IgD-negative memory B cell (primary cell): ENCODE results near the gene HOMEZ. TPM values are rescaled to one million over a fixed set of nuclear protein-coding genes. Genes with fewer than 3 reads are reported as not detected.
"Not testable (repeated sequence)": the region's sequence is repeated elsewhere in the genome, so short reads cannot be mapped to it uniquely, and the experiment has no call there.

ENCODE experiments used
- H3K27ac Mint-ChIP-seq, 3 donors: one replicate each; pipeline ENCODE4 v1.8.0; 2020 to 2022; ENCODE audit warnings: mild to moderate bottlenecking in 3 of 3, mixed read lengths in 3 of 3, moderate library complexity in 1 of 3
- H3K27me3 Mint-ChIP-seq: one replicate; pipeline ENCODE4 v1.8.0; 2021; ENCODE audit warnings: mixed read lengths
- H3K36me3 Mint-ChIP-seq: one replicate; pipeline ENCODE4 v1.8.0; 2020; ENCODE audit warnings: mild to moderate bottlenecking, mixed read lengths
- H3K4me1 Mint-ChIP-seq, 3 donors: one replicate each; pipeline ENCODE4 v1.8.0; 2020 to 2022; ENCODE audit warnings: mixed read lengths in 3 of 3, mild to moderate bottlenecking in 1 of 3
- H3K4me3 Mint-ChIP-seq, 4 donors: one replicate each; pipeline ENCODE4 v1.8.0; 2020 to 2022; ENCODE audit warnings: mild to moderate bottlenecking in 4 of 4, mixed read lengths in 4 of 4, moderate library complexity in 3 of 4
- H3K9me3 Mint-ChIP-seq, 3 donors: one replicate each; pipeline ENCODE4 v1.8.0; 2020 to 2021; ENCODE audit warnings: mixed read lengths in 3 of 3, mild to moderate bottlenecking in 1 of 3
- polyA plus RNA-seq: library from polyadenylated mRNA; unstranded; fragments of 300-500 nt; fragmentation: Illumina TruSeq; gene quantifications from one replicate; pipeline ENCODE4 v1.2.3, GENCODE V29; 2021

Gene HOMEZ
- polyA plus RNA-seq, 1 donor from 2014 or later: 5.6 TPM

GRCh38 chr14:23300687-23301223, 14.8 kb upstream of the HOMEZ start:
- no peaks in the 10 kb centered on the region for H3K9me3 Mint-ChIP-seq
- peak overlapping the region; percentile 95 to 98 (median 97) for H3K27ac Mint-ChIP-seq
- no peaks in the 10 kb centered on the region for H3K27me3 Mint-ChIP-seq
- peaks cover 9 to 12% (median 12%) of the 10 kb centered on the region in 3 donors for H3K4me1 Mint-ChIP-seq
- H3K4me3 Mint-ChIP-seq: peak overlapping the region; percentile 92 to 99 (median 98)
- no peaks in the 10 kb centered on the region for H3K36me3 Mint-ChIP-seq

GRCh38 chr14:23299986-23300686, 14.2 kb upstream of the HOMEZ start:
- peak overlapping the region; percentile 92 to 99 (median 98) for H3K4me3 Mint-ChIP-seq
- no peaks in the 10 kb centered on the region for H3K27me3 Mint-ChIP-seq
- H3K4me1 Mint-ChIP-seq: peaks cover 10 to 14% (median 13%) of the 10 kb centered on the region in 3 donors
- peak overlapping the region; percentile 95 to 98 (median 97) for H3K27ac Mint-ChIP-seq
- no peaks in the 10 kb centered on the region for H3K9me3 Mint-ChIP-seq
- H3K36me3 Mint-ChIP-seq: no peaks in the 10 kb centered on the region

- no peaks in the 10 kb centered on the region for H3K27me3 Mint-ChIP-seq
- peak overlapping the region; percentile 44 to 99 (median 94) for H3K4me3 Mint-ChIP-seq
- H3K27ac Mint-ChIP-seq: peak overlapping the region; percentile 95 to 98 (median 97)
Measured at GRCh38 chr14:23299211-23299957, 13.5 kb upstream of the HOMEZ start.

GRCh38 chr14:23297611-23298277, 11.8 kb upstream of the HOMEZ start:
- Mint-ChIP-seq H3K9me3 (no peaks in the 10 kb centered on the region), H3K27me3 (no peaks in the 10 kb centered on the region), H3K27ac (peak overlapping the region in 1 of 3 donors; percentile 97), H3K4me1 (peaks cover 8 to 24% (median 17%) of the 10 kb centered on the region in 3 donors), H3K36me3 (no peaks in the 10 kb centered on the region), H3K4me3 (peak overlapping the region in 1 of 4 donors; percentile 53)

More at GRCh38 chr14:23299211-23299957, 13.5 kb upstream of the HOMEZ start:
- H3K9me3 Mint-ChIP-seq: no peaks in the 10 kb centered on the region
- peaks cover 13 to 18% (median 18%) of the 10 kb centered on the region in 3 donors for H3K4me1 Mint-ChIP-seq
- H3K36me3 Mint-ChIP-seq: no peaks in the 10 kb centered on the region

- H3K9me3 Mint-ChIP-seq: no peaks in the 10 kb centered on the region
- peak overlapping the region in 1 of 3 donors; percentile 97 for H3K27ac Mint-ChIP-seq
- H3K4me3 Mint-ChIP-seq: peak overlapping the region in 1 of 4 donors; percentile 53
- peaks cover 8 to 24% (median 17%) of the 10 kb centered on the region in 3 donors for H3K4me1 Mint-ChIP-seq
- H3K27me3 Mint-ChIP-seq: no peaks in the 10 kb centered on the region
- H3K36me3 Mint-ChIP-seq: no peaks in the 10 kb centered on the region
Measured at GRCh38 chr14:23297096-23297495, 11.2 kb upstream of the HOMEZ start.

GRCh38 chr14:23296012-23296777, 10.3 kb upstream of the HOMEZ start:
- no peaks in the 10 kb centered on the region for H3K9me3 Mint-ChIP-seq
- no peaks in the 10 kb centered on the region for H3K36me3 Mint-ChIP-seq
- peaks cover 8 to 24% (median 17%) of the 10 kb centered on the region in 3 donors for H3K4me1 Mint-ChIP-seq
- peak overlapping the region in 2 of 4 donors; percentile 34 to 78 for H3K4me3 Mint-ChIP-seq
- no peaks in the 10 kb centered on the region for H3K27me3 Mint-ChIP-seq
- H3K27ac Mint-ChIP-seq: peak overlapping the region in 1 of 3 donors; percentile 97

GRCh38 chr14:23294734-23295561, 9.0 kb upstream of the HOMEZ start:
- H3K27me3 Mint-ChIP-seq: no peaks in the 10 kb centered on the region
- H3K9me3 Mint-ChIP-seq: no peaks in the 10 kb centered on the region
- H3K4me1 Mint-ChIP-seq: peaks cover 8 to 19% (median 13%) of the 10 kb centered on the region in 3 donors
- H3K27ac Mint-ChIP-seq: peak overlapping the region; percentile 58 to 97 (median 91)
- H3K36me3 Mint-ChIP-seq: no peaks in the 10 kb centered on the region
- H3K4me3 Mint-ChIP-seq: peak overlapping the region in 3 of 4 donors; percentile 26 to 78 (median 63)

- Mint-ChIP-seq H3K27me3 (no peaks in the 10 kb centered on the region), H3K4me3 (peak overlapping the region; percentile 83 to 98 (median 96)), H3K9me3 (no peaks in the 10 kb centered on the region), H3K27ac (peak overlapping the region in 2 of 3 donors; percentile 76 to 92), H3K4me1 (peaks cover 5 to 18% (median 9%) of the 10 kb centered on the region in 3 donors), H3K36me3 (no peaks in the 10 kb centered on the region)
Measured at GRCh38 chr14:23286902-23287479, 1.1 kb upstream of the HOMEZ start.

- peak overlapping the region; percentile 40 to 78 (median 76) for H3K27ac Mint-ChIP-seq
- no peaks in the 10 kb centered on the region for H3K9me3 Mint-ChIP-seq
- no peaks in the 10 kb centered on the region for H3K27me3 Mint-ChIP-seq
- H3K4me3 Mint-ChIP-seq: peak overlapping the region; percentile 83 to 98 (median 96)
- no peaks in the 10 kb centered on the region for H3K36me3 Mint-ChIP-seq
- peaks cover 5 to 18% (median 9%) of the 10 kb centered on the region in 3 donors for H3K4me1 Mint-ChIP-seq
Measured at GRCh38 chr14:23285530-23286019, 357 bp downstream of the HOMEZ start.

GRCh38 chr14:23284654-23285529, 1.0 kb downstream of the HOMEZ start:
- Mint-ChIP-seq H3K4me1 (peaks cover 5 to 18% (median 9%) of the 10 kb centered on the region in 3 donors), H3K27me3 (no peaks in the 10 kb centered on the region), H3K4me3 (peak overlapping the region; percentile 83 to 98 (median 96)), H3K9me3 (no peaks in the 10 kb centered on the region), H3K27ac (peak overlapping the region; percentile 13 to 78 (median 76)), H3K36me3 (no peaks in the 10 kb centered on the region)

GRCh38 chr14:23281247-23281646, 4.7 kb downstream of the HOMEZ start:
- Mint-ChIP-seq H3K27me3 (no peaks in the 10 kb centered on the region), H3K36me3 (peaks cover 3% of the 10 kb centered on the region), H3K4me1 (peaks cover 5 to 13% (median 9%) of the 10 kb centered on the region in 3 donors), H3K27ac (no peak overlapping the region), H3K9me3 (no peaks in the 10 kb centered on the region), H3K4me3 (peak overlapping the region in 1 of 4 donors; percentile 58)

- H3K27ac Mint-ChIP-seq: not testable (repeated sequence)
Measured at GRCh38 chr14:23277928-23278327, 8.0 kb downstream of the HOMEZ start.

More at GRCh38 chr14:23277928-23278327, 8.0 kb downstream of the HOMEZ start:
- H3K9me3 Mint-ChIP-seq, H3K36me3 Mint-ChIP-seq, H3K4me3 Mint-ChIP-seq, H3K4me1 Mint-ChIP-seq, H3K27me3 Mint-ChIP-seq: not testable (repeated sequence)
